Measurements from ENCODE around the gene IER2. TPM values are rescaled to one million over a fixed set of nuclear protein-coding genes. Genes with fewer than 3 reads are reported as not detected.

Gene IER2
- total and polyA plus RNA-seq, 3 donors from 2014 or later, result 18.1 to 29.4 (median 23.3) TPM

- H3K4me3 ChIP-seq, result no peak overlapping the region
- intact Hi-C loops (cut with DNase I; ENCODE audit: low total_unique reads), result no loop called here
- H3K27ac ChIP-seq, result no peak overlapping the region
- TF ChIP-seq POLR2A (IDR thresholded peaks at IDR 0.05) (no peak), CTCF (IDR thresholded peaks at IDR 0.05) (no peak)
- no peak for DNase-seq
- H3K9me3 ChIP-seq, result no peaks in the 10 kb centered on the region
- WGBS, 2 donors, result 76 to 100% methylated on average over 1 of the region's 1 CpG
- no peaks in the 10 kb centered on the region for H3K27me3 ChIP-seq
- no peaks in the 10 kb centered on the region for H3K36me3 ChIP-seq (ENCODE audit: low read depth, missing control alignments)
- H3K4me1 ChIP-seq, result no peaks in the 10 kb centered on the region
Measured at GRCh38 chr19:13128583-13128982, 21.6 kb upstream of the IER2 start.

DNA sequence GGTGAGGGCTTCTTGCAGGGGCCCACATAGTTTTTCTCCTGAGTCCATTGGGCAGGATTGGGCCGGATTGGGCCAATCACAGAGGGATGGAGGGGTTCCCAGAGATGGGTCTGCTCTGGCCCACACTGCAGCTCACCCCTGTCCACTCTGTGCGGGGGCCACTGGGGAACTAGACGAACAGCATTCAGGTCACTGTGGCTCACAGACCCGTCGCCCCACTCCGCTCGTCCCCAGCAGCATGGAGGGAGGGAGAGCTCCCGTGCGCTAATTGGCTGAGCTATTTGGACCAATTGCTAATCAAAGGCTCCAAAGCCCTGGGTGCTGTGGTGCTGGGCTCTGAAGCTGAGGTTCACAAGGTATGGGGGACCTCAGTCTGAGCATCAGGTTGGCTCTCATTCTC lies 20.8 kb upstream of the IER2 start:
- intact Hi-C loops (cut with DNase I; ENCODE audit: low total_unique reads), result no loop called here
- no peaks in the 10 kb centered on the region for H3K27me3 ChIP-seq
- DNase-seq, result no peak
- no peak overlapping the region for H3K27ac ChIP-seq
- H3K4me1 ChIP-seq, result no peaks in the 10 kb centered on the region
- TF ChIP-seq CTCF (IDR thresholded peaks at IDR 0.05), result no peak
- no peak for TF ChIP-seq POLR2A (IDR thresholded peaks at IDR 0.05)
- WGBS, 2 donors, result 93% methylated on average over 3 to 9 of the region's 9 CpGs
- H3K36me3 ChIP-seq (ENCODE audit: low read depth, missing control alignments), result no peaks in the 10 kb centered on the region
- H3K9me3 ChIP-seq, result no peaks in the 10 kb centered on the region
- no peak overlapping the region for H3K4me3 ChIP-seq

DNA sequence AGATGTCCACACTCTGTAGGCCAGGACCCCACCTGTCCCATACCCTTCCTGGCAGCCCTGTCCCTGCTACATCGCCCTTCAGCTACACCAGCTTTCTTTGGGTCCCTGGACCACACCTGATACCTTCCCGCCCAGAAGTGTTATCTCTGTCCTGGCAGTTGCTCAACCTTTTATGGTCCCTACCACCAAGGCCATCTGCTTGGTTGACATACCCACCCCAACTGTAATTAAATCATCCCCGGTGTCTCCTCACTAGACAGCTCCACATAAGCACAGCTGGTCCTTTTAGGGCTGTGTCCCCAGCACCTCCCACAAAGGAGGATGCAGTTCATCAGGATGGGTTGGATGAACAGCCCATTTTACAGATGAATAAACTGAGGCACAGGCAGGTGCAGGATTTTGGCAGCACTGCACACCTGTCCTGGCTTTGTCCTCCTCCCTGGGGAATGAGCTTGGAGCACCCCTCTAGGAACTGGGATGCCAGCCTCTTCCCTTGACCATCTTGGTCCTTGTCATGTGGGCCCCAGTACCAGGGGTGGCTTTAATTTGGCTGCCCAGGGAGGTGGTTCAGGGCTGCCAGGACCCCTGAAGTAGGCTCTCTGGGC lies 19.2 kb upstream of the IER2 start:
- Histone ChIP-seq H3K4me3 (no peak overlapping the region), H3K9me3 (no peaks in the 10 kb centered on the region), H3K27me3 (no peaks in the 10 kb centered on the region), H3K4me1 (no peaks in the 10 kb centered on the region), H3K27ac (no peak overlapping the region), H3K36me3 (ENCODE audit: low read depth, missing control alignments) (no peaks in the 10 kb centered on the region)
- DNase-seq, result no peak
- WGBS, 2 donors, result 89 to 90% methylated on average over 3 of the region's 3 CpGs
- TF ChIP-seq CTCF (IDR thresholded peaks at IDR 0.05) (no peak), POLR2A (IDR thresholded peaks at IDR 0.05) (no peak)
- intact Hi-C loops (cut with DNase I; ENCODE audit: low total_unique reads), result no loop called here

DNA sequence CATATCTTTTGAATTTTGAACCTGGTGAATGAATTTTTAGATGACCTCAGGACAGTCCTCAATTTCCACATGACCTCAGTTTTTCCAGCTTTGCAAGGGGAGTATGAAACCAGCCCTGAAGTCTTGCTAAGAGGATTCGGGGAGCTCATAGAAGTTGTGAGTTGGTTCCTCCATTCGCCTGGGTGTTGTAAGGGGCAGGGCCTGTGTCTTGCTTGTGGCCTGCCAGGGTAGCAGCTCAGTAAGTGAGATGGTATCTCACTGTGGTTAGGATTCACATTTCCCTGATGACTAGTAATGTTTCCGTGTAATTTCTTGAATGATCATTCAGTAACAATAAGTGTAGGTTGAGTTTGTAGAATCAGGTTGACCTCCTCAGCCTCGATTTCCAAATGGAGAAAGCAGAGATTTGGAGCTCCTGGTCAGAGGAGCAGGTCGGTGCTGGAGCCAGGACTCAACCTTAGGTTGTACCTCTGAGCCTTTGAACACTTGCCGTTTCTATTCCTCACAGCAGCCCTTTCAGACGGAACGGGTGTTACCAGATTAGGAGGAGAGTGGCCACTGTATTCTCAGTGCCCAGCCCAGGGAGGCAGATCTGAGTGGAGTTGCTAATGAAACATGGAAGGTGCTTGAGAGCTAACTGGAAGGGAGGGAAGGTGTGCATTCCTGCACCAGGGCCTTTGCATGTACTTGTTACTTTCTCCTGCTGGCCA lies 17.6 kb upstream of the IER2 start:
- Histone ChIP-seq H3K27ac (no peak overlapping the region), H3K4me3 (no peak overlapping the region), H3K4me1 (no peaks in the 10 kb centered on the region), H3K27me3 (no peaks in the 10 kb centered on the region), H3K9me3 (no peaks in the 10 kb centered on the region), H3K36me3 (ENCODE audit: low read depth, missing control alignments) (no peaks in the 10 kb centered on the region)
- TF ChIP-seq CTCF (IDR thresholded peaks at IDR 0.05), result no peak
- TF ChIP-seq POLR2A (IDR thresholded peaks at IDR 0.05), result no peak
- DNase-seq, result no peak
- intact Hi-C loops (cut with DNase I; ENCODE audit: low total_unique reads), result no loop called here
- WGBS, 2 donors, result 80 to 88% methylated on average over 8 of the region's 8 CpGs

Data from testis (tissue), 3 donors.